ENCODE results near the gene ZNF263.

The ZNF263 gene

GRCh38 chr16:3328104-3328503 is 44.8 kb downstream of the ZNF263 start:
- Histone ChIP-seq H3K27ac (ENCODE audit: poor library complexity, severe bottlenecking) (no peak overlapping the region), H3K27me3 (ENCODE audit: insufficient read depth, poor library complexity, severe bottlenecking) (no peaks in the 10 kb centered on the region), H3K4me3 (ENCODE audit: severe bottlenecking) (no peak overlapping the region), H3K4me1 (ENCODE audit: insufficient read depth, poor library complexity, severe bottlenecking) (no peaks in the 10 kb centered on the region), H3K36me3 (ENCODE audit: low read depth) (no peaks in the 10 kb centered on the region), H3K9me3 (ENCODE audit: severe bottlenecking) (peaks cover 3% of the 10 kb centered on the region)
- DNase-seq (ENCODE audit: low spot score) (no peak), ATAC-seq (ENCODE audit: low read depth) (no peak)
- TF ChIP-seq, protein P1, sequence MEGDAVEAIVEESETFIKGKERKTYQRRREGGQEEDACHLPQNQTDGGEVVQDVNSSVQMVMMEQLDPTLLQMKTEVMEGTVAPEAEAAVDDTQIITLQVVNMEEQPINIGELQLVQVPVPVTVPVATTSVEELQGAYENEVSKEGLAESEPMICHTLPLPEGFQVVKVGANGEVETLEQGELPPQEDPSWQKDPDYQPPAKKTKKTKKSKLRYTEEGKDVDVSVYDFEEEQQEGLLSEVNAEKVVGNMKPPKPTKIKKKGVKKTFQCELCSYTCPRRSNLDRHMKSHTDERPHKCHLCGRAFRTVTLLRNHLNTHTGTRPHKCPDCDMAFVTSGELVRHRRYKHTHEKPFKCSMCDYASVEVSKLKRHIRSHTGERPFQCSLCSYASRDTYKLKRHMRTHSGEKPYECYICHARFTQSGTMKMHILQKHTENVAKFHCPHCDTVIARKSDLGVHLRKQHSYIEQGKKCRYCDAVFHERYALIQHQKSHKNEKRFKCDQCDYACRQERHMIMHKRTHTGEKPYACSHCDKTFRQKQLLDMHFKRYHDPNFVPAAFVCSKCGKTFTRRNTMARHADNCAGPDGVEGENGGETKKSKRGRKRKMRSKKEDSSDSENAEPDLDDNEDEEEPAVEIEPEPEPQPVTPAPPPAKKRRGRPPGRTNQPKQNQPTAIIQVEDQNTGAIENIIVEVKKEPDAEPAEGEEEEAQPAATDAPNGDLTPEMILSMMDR (IDR thresholded peaks at IDR 0.05; ENCODE audit: poor library complexity, severe bottlenecking), result no peak

GRCh38 chr16:3328643-3329042 is 45.4 kb downstream of the ZNF263 start:
- H3K27ac ChIP-seq (ENCODE audit: poor library complexity, severe bottlenecking), result no peak overlapping the region
- no peaks in the 10 kb centered on the region for H3K4me1 ChIP-seq (ENCODE audit: insufficient read depth, poor library complexity, severe bottlenecking)
- no peak overlapping the region for H3K4me3 ChIP-seq (ENCODE audit: severe bottlenecking)
- H3K36me3 ChIP-seq (ENCODE audit: low read depth), result no peaks in the 10 kb centered on the region
- H3K9me3 ChIP-seq (ENCODE audit: severe bottlenecking), result peaks cover 2% of the 10 kb centered on the region
- no peaks in the 10 kb centered on the region for H3K27me3 ChIP-seq (ENCODE audit: insufficient read depth, poor library complexity, severe bottlenecking)
- TF ChIP-seq, protein P1 (IDR thresholded peaks at IDR 0.05; ENCODE audit: poor library complexity, severe bottlenecking), result no peak
- DNase-seq (ENCODE audit: low spot score) (no peak), ATAC-seq (ENCODE audit: low read depth) (no peak)

Measured in RWPE2 (cell line).